BE2C (cell line): ENCODE data around the gene NFIC.

ENCODE experiments used
- DNase-seq: peaks from one replicate; pipeline ENCODE4 v3.0.0-alpha.2; 2020
- H3K27me3 ChIP-seq: fragments of 250-450 bp; sonication (Bioruptor Pico); 2 replicates; pipeline ENCODE4 v1.5.1; 2020; ENCODE audit warnings: mild to moderate bottlenecking
- H3K36me3 ChIP-seq: fragments of 250-450 bp; sonication (Bioruptor Pico); 2 replicates; pipeline ENCODE4 v1.5.1; 2020; ENCODE audit warnings: mild to moderate bottlenecking
- H3K4me1 ChIP-seq: fragments of 250-450 bp; sonication (Bioruptor Pico); 2 replicates; pipeline ENCODE4 v1.5.1; 2020
- H3K4me3 ChIP-seq: 2 replicates; pipeline ENCODE4 v1.5.1; 2011; ENCODE audit warnings: low read depth, low read length
- H3K9me3 ChIP-seq: fragments of 250-450 bp; sonication (Bioruptor Pico); 2 replicates; pipeline ENCODE4 v1.5.1; 2020
- CTCF ChIP-seq: IDR thresholded peaks from 2 replicates; pipeline ENCODE4 v1.5.1; 2012; ENCODE audit warnings: mild to moderate bottlenecking, low read depth, low read length

Gene NFIC

GRCh38 chr19:3508771-3509535, 142.6 kb downstream of the NFIC start:
- Histone ChIP-seq H3K36me3 (peaks cover 17% of the 10 kb centered on the region; the same call in 1 of the 2 replicates), H3K4me1 (no peaks in the 10 kb centered on the region; the same call in none of the 2 replicates)
- DNase-seq, result no peak

GRCh38 chr19:3509566-3509989, 143.2 kb downstream of the NFIC start:
- Histone ChIP-seq H3K36me3 (peaks cover 17% of the 10 kb centered on the region; the same call in 1 of the 2 replicates), H3K4me3 (no peak overlapping the region)
- DNase-seq, result no peak

More at GRCh38 chr19:3508771-3509535, 142.6 kb downstream of the NFIC start:
- Histone ChIP-seq H3K4me3 (no peak overlapping the region), H3K27me3 (no peaks in the 10 kb centered on the region), H3K9me3 (no peaks in the 10 kb centered on the region)
- no peak for TF ChIP-seq CTCF

GRCh38 chr19:3510727-3511126, 144.3 kb downstream of the NFIC start:
- TF ChIP-seq CTCF, result no peak
- H3K4me1 ChIP-seq, result no peaks in the 10 kb centered on the region; the same call in none of the 2 replicates

More at GRCh38 chr19:3509566-3509989, 143.2 kb downstream of the NFIC start:
- Histone ChIP-seq H3K27me3 (no peaks in the 10 kb centered on the region), H3K9me3 (no peaks in the 10 kb centered on the region), H3K4me1 (no peaks in the 10 kb centered on the region; the same call in none of the 2 replicates)
- TF ChIP-seq CTCF, result no peak

GRCh38 chr19:3511506-3512251, 145.3 kb downstream of the NFIC start:
- Histone ChIP-seq H3K4me1 (no peaks in the 10 kb centered on the region; the same call in none of the 2 replicates), H3K4me3 (no peak overlapping the region), H3K27me3 (no peaks in the 10 kb centered on the region), H3K36me3 (peaks cover 13% of the 10 kb centered on the region; the same call in 1 of the 2 replicates), H3K9me3 (no peaks in the 10 kb centered on the region)
- no peak for TF ChIP-seq CTCF
- no peak for DNase-seq

More at GRCh38 chr19:3510727-3511126, 144.3 kb downstream of the NFIC start:
- H3K27me3 ChIP-seq, result no peaks in the 10 kb centered on the region
- peaks cover 17% of the 10 kb centered on the region; the same call in 1 of the 2 replicates for H3K36me3 ChIP-seq
- no peaks in the 10 kb centered on the region for H3K9me3 ChIP-seq
- DNase-seq, result no peak
- no peak overlapping the region for H3K4me3 ChIP-seq

GRCh38 chr19:3512562-3513228, 146.3 kb downstream of the NFIC start:
- no peak for TF ChIP-seq CTCF
- no peaks in the 10 kb centered on the region for H3K9me3 ChIP-seq
- no peaks in the 10 kb centered on the region for H3K27me3 ChIP-seq
- DNase-seq, result no peak
- H3K36me3 ChIP-seq, result peaks cover 12% of the 10 kb centered on the region; the same call in 1 of the 2 replicates
- H3K4me1 ChIP-seq, result no peaks in the 10 kb centered on the region; the same call in 1 of the 2 replicates
- no peak overlapping the region for H3K4me3 ChIP-seq
